Mucosa of stomach (tissue), 1 donor: Measurements from ENCODE around the gene TCL1B.
"Not testable (repeated sequence)": the region's sequence is repeated elsewhere in the genome, so short reads cannot be mapped to it uniquely, and the experiment has no call there.

Experiments
- H3K27me3 ChIP-seq: one replicate; pipeline ENCODE4 v1.7.0; 2013; ENCODE audit warnings: mild to moderate bottlenecking, low read length; ENCODE audit not compliant: control insufficient read depth, insufficient read depth
- H3K36me3 ChIP-seq: one replicate; pipeline ENCODE4 v1.7.0; 2013; ENCODE audit warnings: low read length; ENCODE audit not compliant: control insufficient read depth, insufficient read depth
- H3K4me1 ChIP-seq: one replicate; pipeline ENCODE4 v1.7.0; 2013; ENCODE audit warnings: mild to moderate bottlenecking, low read length; ENCODE audit not compliant: control insufficient read depth, insufficient read depth
- H3K4me3 ChIP-seq: one replicate; pipeline ENCODE4 v1.7.0; 2013; ENCODE audit warnings: low read length
- H3K9ac ChIP-seq: one replicate; pipeline ENCODE4 v1.7.0; 2013; ENCODE audit warnings: mild to moderate bottlenecking, low read length, moderate library complexity
- H3K9me3 ChIP-seq: one replicate; pipeline ENCODE4 v1.7.0; 2013; ENCODE audit warnings: mild to moderate bottlenecking, low read length, moderate library complexity; ENCODE audit not compliant: control insufficient read depth
- donor health status: Pancreatic carcinoma.

Gene TCL1B

DNA sequence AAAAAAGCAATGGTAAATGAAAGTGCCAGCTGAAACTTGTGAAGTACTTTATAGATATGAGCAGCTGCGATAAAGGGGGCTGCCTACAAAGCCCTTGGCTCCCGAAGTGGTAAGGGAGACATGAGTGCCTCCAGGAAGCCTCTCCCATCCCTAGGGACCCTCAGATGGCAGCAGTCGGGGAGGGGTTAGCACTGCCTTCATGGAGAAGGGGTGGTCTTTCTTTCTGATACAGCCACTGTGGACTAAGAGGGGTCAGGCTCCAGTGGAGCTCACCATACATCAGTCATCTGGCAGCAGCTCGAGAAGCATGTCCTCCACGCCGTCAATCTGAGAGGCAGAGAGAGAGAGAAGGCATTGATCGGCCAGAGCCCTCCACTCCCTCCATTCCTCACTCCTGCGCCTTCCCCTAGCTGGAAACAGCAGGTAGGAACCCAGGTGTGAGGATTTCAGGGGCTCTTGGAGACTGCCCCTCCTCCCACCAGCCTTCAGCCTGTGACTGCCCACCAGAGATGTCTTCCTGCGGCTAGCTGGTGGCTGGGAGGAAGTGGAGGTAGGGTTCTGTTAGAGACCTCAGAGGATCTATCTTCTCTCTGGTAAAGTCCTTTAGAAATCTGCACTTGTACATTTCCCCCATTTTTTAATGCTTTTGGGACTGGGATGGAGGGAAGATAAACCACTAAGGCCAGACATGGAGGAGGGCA is 25.4 kb downstream of the TCL1B start:
- Histone ChIP-seq H3K27me3 (peaks cover 8% of the 10 kb centered on the region), H3K9ac (no peak overlapping the region), H3K9me3 (no peaks in the 10 kb centered on the region), H3K4me1 (no peaks in the 10 kb centered on the region), H3K36me3 (no peaks in the 10 kb centered on the region), H3K4me3 (no peak overlapping the region)

- Histone ChIP-seq H3K27me3 (peaks cover 8% of the 10 kb centered on the region), H3K9me3 (no peaks in the 10 kb centered on the region), H3K4me1 (no peaks in the 10 kb centered on the region), H3K9ac (no peak overlapping the region), H3K36me3 (no peaks in the 10 kb centered on the region), H3K4me3 (no peak overlapping the region)
Observed at GRCh38 chr14:95712398-95712797, 26.2 kb downstream of the TCL1B start.

- H3K9ac ChIP-seq, result no peak within 1 kb of the TSS
- H3K9me3 ChIP-seq, result no peaks in the 10 kb centered on the region
- no peaks in the 10 kb centered on the region for H3K36me3 ChIP-seq
- no peaks in the 10 kb centered on the region for H3K4me1 ChIP-seq
- H3K4me3 ChIP-seq, result no peak within 1 kb of the TSS
- H3K27me3 ChIP-seq, result peaks cover 8% of the 10 kb centered on the region
Observed at GRCh38 chr14:95713596-95714371, 27.6 kb downstream of the TCL1B start, which contains the start of gene TCL1A. TCL1A (minus strand) TSS chr14:95714125; CDS start chr14:95714066, 59 bp downstream.

DNA sequence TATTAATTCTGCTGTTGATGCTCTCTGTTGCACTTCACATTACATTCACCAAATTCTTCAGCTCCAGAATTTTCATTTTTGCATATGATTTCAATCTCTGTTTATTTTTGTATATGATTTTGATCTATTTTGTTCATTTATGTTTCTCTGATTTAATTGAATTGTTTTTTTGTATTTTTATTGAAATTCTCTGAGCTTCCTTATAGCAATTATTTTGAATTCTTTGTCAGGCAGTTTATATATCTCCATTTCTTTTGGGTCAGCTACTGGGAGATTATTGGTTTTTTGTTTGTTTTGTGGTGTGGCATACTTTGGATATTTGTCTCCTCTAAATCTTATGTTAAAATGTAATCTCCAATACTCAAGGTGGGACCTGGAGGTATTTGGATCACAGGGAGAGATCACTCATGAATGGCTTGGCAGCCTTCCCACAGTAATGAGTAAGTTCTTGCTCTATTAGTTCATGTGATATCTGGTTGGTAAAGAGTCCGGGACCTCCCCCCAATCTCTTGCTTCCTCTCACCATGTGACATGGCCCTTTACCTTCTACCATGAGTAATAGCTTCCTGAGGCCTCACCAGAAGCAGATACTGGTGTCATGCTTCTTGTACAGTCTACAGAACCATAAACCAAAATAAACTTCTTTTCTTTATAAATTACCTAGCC is 36.4 kb downstream of the TCL1B start:
- Histone ChIP-seq H3K9me3 (no peaks in the 10 kb centered on the region), H3K36me3 (no peaks in the 10 kb centered on the region), H3K4me1 (no peaks in the 10 kb centered on the region), H3K9ac (no peak overlapping the region), H3K4me3 (no peak overlapping the region), H3K27me3 (no peaks in the 10 kb centered on the region)

DNA sequence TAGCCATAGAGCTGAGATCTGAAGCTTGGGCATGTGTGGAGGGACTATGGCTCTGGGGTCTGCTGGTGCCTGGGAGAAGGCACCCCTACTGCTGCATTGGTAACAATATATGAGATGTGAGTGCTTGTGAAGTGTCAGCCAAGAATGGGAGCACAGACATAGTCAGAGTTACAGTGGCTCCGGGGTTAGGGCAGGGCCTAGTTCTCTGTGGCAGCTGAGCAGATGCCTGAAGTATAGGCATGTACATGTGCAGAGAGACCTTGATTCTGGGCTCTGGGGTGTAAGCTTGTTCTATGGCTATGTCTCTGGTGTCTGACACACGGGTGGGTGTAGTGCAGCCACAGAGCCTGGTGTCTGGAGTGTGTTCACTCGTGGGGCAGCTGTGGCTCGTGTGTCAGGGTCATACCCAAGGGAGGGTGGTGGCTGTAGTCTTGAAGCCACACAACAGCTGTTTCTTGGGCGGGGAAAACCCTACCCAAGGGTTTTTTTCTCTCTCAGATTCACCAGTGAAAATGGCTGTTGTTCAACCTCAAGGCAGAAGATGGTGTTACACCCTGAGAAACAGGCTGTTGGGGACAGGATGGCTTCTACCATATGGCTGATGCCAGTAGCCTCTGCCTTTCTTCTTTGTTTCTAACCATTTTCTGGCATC is 39.6 kb downstream of the TCL1B start:
- no peaks in the 10 kb centered on the region for H3K27me3 ChIP-seq
- no peaks in the 10 kb centered on the region for H3K4me1 ChIP-seq
- H3K9me3 ChIP-seq, result no peaks in the 10 kb centered on the region
- H3K4me3 ChIP-seq, result no peak overlapping the region
- no peak overlapping the region for H3K9ac ChIP-seq
- H3K36me3 ChIP-seq, result no peaks in the 10 kb centered on the region

DNA sequence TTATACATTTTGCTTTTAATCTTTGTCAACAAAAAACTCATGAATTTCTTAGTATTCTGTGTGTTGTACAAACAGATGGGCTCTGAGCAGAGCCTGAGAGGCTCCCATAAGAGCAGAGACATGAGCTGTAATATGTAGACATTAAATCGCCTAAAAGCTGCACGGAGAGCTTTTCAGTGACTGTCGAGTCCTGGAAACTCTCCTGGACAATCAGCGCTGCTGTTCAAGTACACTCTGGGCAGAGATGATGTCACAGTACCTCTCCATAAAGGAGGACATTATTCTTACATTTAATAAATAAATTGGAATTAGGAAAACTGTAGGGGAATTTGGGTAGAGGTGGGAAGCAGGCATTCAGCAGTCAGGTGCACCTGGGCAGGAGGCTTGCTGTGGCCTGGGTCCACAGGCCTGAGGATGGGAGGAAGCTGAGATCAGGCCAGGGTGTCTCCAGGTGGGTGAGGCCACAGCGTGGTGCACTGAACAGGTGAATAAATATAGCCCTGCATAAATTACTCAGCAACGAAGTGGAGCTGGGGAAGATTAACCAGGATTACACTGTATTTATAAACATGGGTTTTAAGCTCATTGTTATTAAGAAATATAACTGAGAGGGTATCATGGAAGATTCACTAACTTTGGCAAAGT is 41.0 kb downstream of the TCL1B start:
- Histone ChIP-seq H3K9me3 (no peaks in the 10 kb centered on the region), H3K4me3 (no peak overlapping the region), H3K4me1 (no peaks in the 10 kb centered on the region), H3K27me3 (no peaks in the 10 kb centered on the region), H3K9ac (no peak overlapping the region), H3K36me3 (no peaks in the 10 kb centered on the region)

- not testable (repeated sequence) for H3K9ac ChIP-seq, H3K27me3 ChIP-seq, H3K9me3 ChIP-seq, H3K36me3 ChIP-seq, H3K4me3 ChIP-seq, H3K4me1 ChIP-seq
Observed at GRCh38 chr14:95729402-95730028, 43.3 kb downstream of the TCL1B start.

GRCh38 chr14:95730126-95730525 is 43.9 kb downstream of the TCL1B start:
- no peaks in the 10 kb centered on the region for H3K4me1 ChIP-seq
- H3K4me3 ChIP-seq, result no peak overlapping the region
- H3K9me3 ChIP-seq, result no peaks in the 10 kb centered on the region
- H3K9ac ChIP-seq, result no peak overlapping the region
- no peaks in the 10 kb centered on the region for H3K36me3 ChIP-seq
- H3K27me3 ChIP-seq, result no peaks in the 10 kb centered on the region

DNA sequence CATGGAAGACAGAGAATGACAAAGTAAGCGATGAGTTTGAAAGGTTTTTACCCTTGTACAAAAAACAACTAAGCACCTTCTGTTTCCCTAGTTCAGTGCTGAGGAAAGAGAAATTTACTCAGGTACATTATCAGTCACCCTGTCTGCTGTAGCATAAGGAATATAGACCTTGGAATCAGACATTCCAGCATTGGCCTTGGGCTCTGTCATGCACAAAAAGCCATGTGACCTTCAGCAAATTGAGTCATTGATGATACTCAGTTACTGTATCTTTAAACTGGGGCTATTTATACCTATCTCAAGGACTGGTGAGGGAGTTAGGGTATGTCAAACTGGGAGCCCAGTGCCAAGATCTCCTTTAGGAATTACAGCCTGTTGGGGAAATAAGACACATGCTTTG is 47.0 kb downstream of the TCL1B start:
- H3K4me1 ChIP-seq, result no peaks in the 10 kb centered on the region
- H3K36me3 ChIP-seq, result no peaks in the 10 kb centered on the region
- no peaks in the 10 kb centered on the region for H3K9me3 ChIP-seq
- H3K9ac ChIP-seq, result no peak overlapping the region
- H3K4me3 ChIP-seq, result no peak overlapping the region
- no peaks in the 10 kb centered on the region for H3K27me3 ChIP-seq

DNA sequence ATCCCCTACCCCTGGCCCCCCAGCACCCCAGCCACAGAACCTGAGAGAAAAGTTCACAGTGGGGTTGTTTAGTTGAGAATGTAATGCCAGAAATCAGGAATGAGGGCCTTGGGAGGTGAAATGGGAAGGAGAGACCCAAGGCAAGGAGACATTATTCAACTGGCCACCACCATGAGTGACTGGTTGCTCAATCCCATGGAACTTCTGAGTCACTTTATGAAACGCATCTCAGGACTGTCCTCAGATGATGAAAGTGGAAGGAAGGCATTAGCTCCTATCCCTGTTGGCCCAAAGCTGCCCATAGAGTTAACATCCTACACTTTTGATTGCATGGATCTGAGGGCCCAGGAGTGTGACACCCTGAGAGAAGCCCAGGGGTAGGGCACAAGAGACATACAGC is 53.1 kb downstream of the TCL1B start:
- Histone ChIP-seq H3K9ac (no peak overlapping the region), H3K9me3 (no peaks in the 10 kb centered on the region), H3K4me1 (no peaks in the 10 kb centered on the region), H3K27me3 (no peaks in the 10 kb centered on the region), H3K36me3 (no peaks in the 10 kb centered on the region), H3K4me3 (no peak overlapping the region)

DNA sequence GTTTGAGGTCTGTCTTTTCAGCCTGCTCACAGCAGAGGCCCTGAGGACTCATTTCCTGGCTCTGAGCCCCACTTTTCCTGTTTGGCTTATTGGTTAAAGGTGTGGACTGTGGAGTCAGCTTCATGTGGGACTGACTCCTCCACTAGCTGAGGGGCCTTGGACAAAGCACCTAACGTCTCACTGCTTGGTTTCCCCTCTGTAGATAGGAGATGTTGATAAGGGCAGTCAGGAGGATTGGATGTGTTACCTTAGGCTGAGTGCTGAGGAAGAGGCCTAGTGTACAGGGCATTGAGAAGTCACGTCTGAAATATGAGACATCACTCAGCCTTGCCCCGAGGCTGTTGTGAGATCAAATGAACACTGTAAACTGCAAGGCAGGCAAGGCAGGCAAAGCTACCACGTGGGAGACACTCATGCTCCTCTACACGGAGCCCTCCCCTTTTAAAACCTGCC is 54.8 kb downstream of the TCL1B start:
- H3K27me3 ChIP-seq, result no peaks in the 10 kb centered on the region
- H3K4me3 ChIP-seq, result no peak overlapping the region
- no peak overlapping the region for H3K9ac ChIP-seq
- no peaks in the 10 kb centered on the region for H3K36me3 ChIP-seq
- H3K9me3 ChIP-seq, result no peaks in the 10 kb centered on the region
- no peaks in the 10 kb centered on the region for H3K4me1 ChIP-seq
